ENCODE results near the gene PTPRT. TPM values are rescaled to one million over a fixed set of nuclear protein-coding genes. Genes with fewer than 3 reads are reported as not detected.

PTPRT gene
- total RNA-seq, 1 experiment from 2014 or later: not detected

DNA sequence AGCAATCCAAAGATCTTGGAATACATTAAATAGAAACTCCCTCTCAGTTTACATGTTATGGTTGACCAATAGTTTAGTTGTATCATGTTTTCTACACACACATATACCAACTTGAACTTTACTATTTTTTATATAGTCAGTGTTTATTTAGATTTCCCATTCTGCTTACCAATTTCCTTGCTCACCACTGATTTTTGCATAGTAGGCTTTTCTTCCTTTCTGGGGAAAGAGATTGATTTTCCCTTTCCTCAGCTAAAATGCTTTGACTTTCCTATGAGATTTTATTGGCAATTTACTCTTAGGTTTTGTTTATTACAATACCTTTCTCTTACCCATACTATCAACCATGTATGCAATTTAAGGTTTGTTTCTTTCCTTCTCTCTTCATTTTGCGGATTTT, 665.6 kb downstream of the PTPRT start:
- ChIA-PET CTCF (no interaction called here), POLR2A (no interaction called here), RAD21 (ENCODE audit: low non-redundant PET in 1 of 2, low total read pairs in 2 of 2, uncharacterized antibody in 2 of 2, unreplicated experiment in 2 of 2) (no interaction called here)
- Histone ChIP-seq H3K4me2 (ENCODE audit: low read length) (no peak overlapping the region), H2AFZ (ENCODE audit: low read depth, low read length, poor library complexity, severe bottlenecking) (no peak overlapping the region), H3K4me1 (ENCODE audit: control insufficient read depth in 1 of 2, insufficient read depth in 2 of 2, low read length in 2 of 2) (no peaks in the 10 kb centered on the region), H3K4me3 (replicated peaks in 1 of 2; ENCODE audit: low read depth in 1 of 2, low read length in 2 of 2) (no peak overlapping the region), H3K27ac (ENCODE audit: low read depth, low read length) (no peak overlapping the region), H3K36me3 (ENCODE audit: control insufficient read depth in 1 of 2, insufficient read depth in 2 of 2, low read length in 2 of 2) (no peaks in the 10 kb centered on the region), H3K9ac (ENCODE audit: low read length) (no peak overlapping the region), H3K9me2 (ENCODE audit: insufficient read depth) (no peaks in the 10 kb centered on the region), H3K9me3 (ENCODE audit: control insufficient read depth in 1 of 2, insufficient read depth in 1 of 2, low read depth in 1 of 2, low read length in 2 of 2) (peaks cover 11 to 17% of the 10 kb centered on the region in 2 experiments; a peak in 3 of 4 replicates), H3K79me2 (ENCODE audit: insufficient read depth, low read length) (no peaks in the 10 kb centered on the region), H4K20me1 (ENCODE audit: insufficient read depth) (no peaks in the 10 kb centered on the region), H3K27me3 (ENCODE audit: insufficient read depth, low read length) (no peaks in the 10 kb centered on the region)
- TF ChIP-seq JUND (IDR thresholded peaks at IDR 0.05): no peak
- no peak for TF ChIP-seq POLR2AphosphoS5 (IDR thresholded peaks at IDR 0.05; ENCODE audit: low read depth, low read length)
- TF ChIP-seq SRF (IDR thresholded peaks at IDR 0.05; ENCODE audit: low read depth): no peak
- no peak for TF ChIP-seq EZH2phosphoT487 (IDR thresholded peaks at IDR 0.05; ENCODE audit: borderline replicate concordance)
- TF ChIP-seq, protein P1, sequence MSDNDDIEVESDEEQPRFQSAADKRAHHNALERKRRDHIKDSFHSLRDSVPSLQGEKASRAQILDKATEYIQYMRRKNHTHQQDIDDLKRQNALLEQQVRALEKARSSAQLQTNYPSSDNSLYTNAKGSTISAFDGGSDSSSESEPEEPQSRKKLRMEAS (IDR thresholded peaks at IDR 0.05): no peak
- no peak for TF ChIP-seq CEBPB (IDR thresholded peaks at IDR 0.05; ENCODE audit: low read depth)
- TF ChIP-seq, protein P2, sequence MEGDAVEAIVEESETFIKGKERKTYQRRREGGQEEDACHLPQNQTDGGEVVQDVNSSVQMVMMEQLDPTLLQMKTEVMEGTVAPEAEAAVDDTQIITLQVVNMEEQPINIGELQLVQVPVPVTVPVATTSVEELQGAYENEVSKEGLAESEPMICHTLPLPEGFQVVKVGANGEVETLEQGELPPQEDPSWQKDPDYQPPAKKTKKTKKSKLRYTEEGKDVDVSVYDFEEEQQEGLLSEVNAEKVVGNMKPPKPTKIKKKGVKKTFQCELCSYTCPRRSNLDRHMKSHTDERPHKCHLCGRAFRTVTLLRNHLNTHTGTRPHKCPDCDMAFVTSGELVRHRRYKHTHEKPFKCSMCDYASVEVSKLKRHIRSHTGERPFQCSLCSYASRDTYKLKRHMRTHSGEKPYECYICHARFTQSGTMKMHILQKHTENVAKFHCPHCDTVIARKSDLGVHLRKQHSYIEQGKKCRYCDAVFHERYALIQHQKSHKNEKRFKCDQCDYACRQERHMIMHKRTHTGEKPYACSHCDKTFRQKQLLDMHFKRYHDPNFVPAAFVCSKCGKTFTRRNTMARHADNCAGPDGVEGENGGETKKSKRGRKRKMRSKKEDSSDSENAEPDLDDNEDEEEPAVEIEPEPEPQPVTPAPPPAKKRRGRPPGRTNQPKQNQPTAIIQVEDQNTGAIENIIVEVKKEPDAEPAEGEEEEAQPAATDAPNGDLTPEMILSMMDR (IDR thresholded peaks at IDR 0.05 in 2 of 3, conservative IDR thresholded peaks at IDR 0.05 in 1 of 3; ENCODE audit: borderline replicate concordance in 1 of 3, insufficient read depth in 1 of 3, low read depth in 2 of 3, low read length in 2 of 3): no peak
- TF ChIP-seq YY1 (IDR thresholded peaks at IDR 0.05; ENCODE audit: extremely low read depth, insufficient replicate concordance, low read depth, low read length): no peak
- TF ChIP-seq, protein P3, sequence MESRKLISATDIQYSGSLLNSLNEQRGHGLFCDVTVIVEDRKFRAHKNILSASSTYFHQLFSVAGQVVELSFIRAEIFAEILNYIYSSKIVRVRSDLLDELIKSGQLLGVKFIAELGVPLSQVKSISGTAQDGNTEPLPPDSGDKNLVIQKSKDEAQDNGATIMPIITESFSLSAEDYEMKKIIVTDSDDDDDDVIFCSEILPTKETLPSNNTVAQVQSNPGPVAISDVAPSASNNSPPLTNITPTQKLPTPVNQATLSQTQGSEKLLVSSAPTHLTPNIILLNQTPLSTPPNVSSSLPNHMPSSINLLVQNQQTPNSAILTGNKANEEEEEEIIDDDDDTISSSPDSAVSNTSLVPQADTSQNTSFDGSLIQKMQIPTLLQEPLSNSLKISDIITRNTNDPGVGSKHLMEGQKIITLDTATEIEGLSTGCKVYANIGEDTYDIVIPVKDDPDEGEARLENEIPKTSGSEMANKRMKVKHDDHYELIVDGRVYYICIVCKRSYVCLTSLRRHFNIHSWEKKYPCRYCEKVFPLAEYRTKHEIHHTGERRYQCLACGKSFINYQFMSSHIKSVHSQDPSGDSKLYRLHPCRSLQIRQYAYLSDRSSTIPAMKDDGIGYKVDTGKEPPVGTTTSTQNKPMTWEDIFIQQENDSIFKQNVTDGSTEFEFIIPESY (IDR thresholded peaks at IDR 0.05; ENCODE audit: extremely low read depth, insufficient replicate concordance, low read length): no peak
- no peak for TF ChIP-seq RAD21 (IDR thresholded peaks at IDR 0.05; ENCODE audit: low read depth)
- TF ChIP-seq ZNF274 (IDR thresholded peaks at IDR 0.05; ENCODE audit: low read depth, low read length): no peak
- no peak for TF ChIP-seq ELF1 (IDR thresholded peaks at IDR 0.05; ENCODE audit: borderline replicate concordance, low read depth)
- TF ChIP-seq TCF7L2 (IDR thresholded peaks at IDR 0.05; ENCODE audit: borderline replicate concordance, extremely low read depth, insufficient read depth, insufficient read length): no peak
- TF ChIP-seq, protein P4, sequence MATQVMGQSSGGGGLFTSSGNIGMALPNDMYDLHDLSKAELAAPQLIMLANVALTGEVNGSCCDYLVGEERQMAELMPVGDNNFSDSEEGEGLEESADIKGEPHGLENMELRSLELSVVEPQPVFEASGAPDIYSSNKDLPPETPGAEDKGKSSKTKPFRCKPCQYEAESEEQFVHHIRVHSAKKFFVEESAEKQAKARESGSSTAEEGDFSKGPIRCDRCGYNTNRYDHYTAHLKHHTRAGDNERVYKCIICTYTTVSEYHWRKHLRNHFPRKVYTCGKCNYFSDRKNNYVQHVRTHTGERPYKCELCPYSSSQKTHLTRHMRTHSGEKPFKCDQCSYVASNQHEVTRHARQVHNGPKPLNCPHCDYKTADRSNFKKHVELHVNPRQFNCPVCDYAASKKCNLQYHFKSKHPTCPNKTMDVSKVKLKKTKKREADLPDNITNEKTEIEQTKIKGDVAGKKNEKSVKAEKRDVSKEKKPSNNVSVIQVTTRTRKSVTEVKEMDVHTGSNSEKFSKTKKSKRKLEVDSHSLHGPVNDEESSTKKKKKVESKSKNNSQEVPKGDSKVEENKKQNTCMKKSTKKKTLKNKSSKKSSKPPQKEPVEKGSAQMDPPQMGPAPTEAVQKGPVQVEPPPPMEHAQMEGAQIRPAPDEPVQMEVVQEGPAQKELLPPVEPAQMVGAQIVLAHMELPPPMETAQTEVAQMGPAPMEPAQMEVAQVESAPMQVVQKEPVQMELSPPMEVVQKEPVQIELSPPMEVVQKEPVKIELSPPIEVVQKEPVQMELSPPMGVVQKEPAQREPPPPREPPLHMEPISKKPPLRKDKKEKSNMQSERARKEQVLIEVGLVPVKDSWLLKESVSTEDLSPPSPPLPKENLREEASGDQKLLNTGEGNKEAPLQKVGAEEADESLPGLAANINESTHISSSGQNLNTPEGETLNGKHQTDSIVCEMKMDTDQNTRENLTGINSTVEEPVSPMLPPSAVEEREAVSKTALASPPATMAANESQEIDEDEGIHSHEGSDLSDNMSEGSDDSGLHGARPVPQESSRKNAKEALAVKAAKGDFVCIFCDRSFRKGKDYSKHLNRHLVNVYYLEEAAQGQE (IDR thresholded peaks at IDR 0.05; ENCODE audit: low read depth): no peak
- no peak for TF ChIP-seq FOSL1 (IDR thresholded peaks at IDR 0.05; ENCODE audit: low read depth)
- intact Hi-C loops (cut with micrococcal nuclease): loop anchor here (10.0 kb wide), 1 partner anchor 789 kb away; no protein-coding TSS in a partner anchor
- no peak for ATAC-seq
- no peak for DNase-seq (ENCODE audit: low read depth, low spot score)
- no TSS peak for BruUV-seq (replicated peaks)

All from HCT116 (cell line).